DOHH2 (cell line): ENCODE results near the gene TAGLN3.

ENCODE experiments used
- H3F3A ChIP-seq: fragments of 200-600 bp; sonication (generic), shearing (Covaris generic); 2 replicates; pipeline ENCODE4 v1.6.0; 2016; ENCODE audit warnings: antibody characterized with exemption, mild to moderate bottlenecking; ENCODE audit not compliant: control insufficient read depth, insufficient read depth
- H3K27ac ChIP-seq: fragments of 200-600 bp; sonication (generic); 2 replicates; pipeline ENCODE4 v1.5.1; 2014; ENCODE audit warnings: low read depth, mild to moderate bottlenecking, low read length, moderate library complexity
- H3K27me3 ChIP-seq: fragments of 200-600 bp; sonication (generic); 2 replicates; pipeline ENCODE4 v1.6.1; 2014; ENCODE audit warnings: mild to moderate bottlenecking, low read length, mixed read lengths; ENCODE audit not compliant: control insufficient read depth
- H3K36me3 ChIP-seq: fragments of 200-600 bp; sonication (generic); 2 replicates; pipeline ENCODE4 v1.6.1; 2014; ENCODE audit warnings: mild to moderate bottlenecking, low read length, moderate library complexity, mixed read lengths; ENCODE audit not compliant: control insufficient read depth
- H3K4me1 ChIP-seq: fragments of 200-600 bp; sonication (generic); 2 replicates; pipeline ENCODE4 v1.6.1; 2014; ENCODE audit warnings: mild to moderate bottlenecking, low read length, mixed read lengths; ENCODE audit not compliant: control insufficient read depth
- H3K4me2 ChIP-seq: fragments of 200-600 bp; sonication (generic); 2 replicates; pipeline ENCODE4 v1.6.0; 2014; ENCODE audit warnings: mild to moderate bottlenecking, low read length, moderate library complexity
- H3K4me3 ChIP-seq: fragments of 200-600 bp; sonication (generic); 2 replicates; pipeline ENCODE4 v1.5.1; 2014; ENCODE audit warnings: mild to moderate bottlenecking, low read length, mixed read lengths
- H3K79me2 ChIP-seq: fragments of 200-600 bp; sonication (generic); 2 replicates; pipeline ENCODE4 v1.6.1; 2014; ENCODE audit warnings: mild to moderate bottlenecking, low read length, mixed read lengths; ENCODE audit not compliant: control insufficient read depth
- H3K9me2 ChIP-seq: fragments of 200-600 bp; sonication (generic); replicated peaks from 2 replicates; pipeline ENCODE4 v1.6.1; 2014; ENCODE audit warnings: mild to moderate bottlenecking, low read length, mixed read lengths; ENCODE audit not compliant: control insufficient read depth
- H3K9me3 ChIP-seq: fragments of 200-600 bp; sonication (generic); 2 replicates; pipeline ENCODE4 v1.6.1; 2014; ENCODE audit warnings: antibody characterized with exemption, low read length, mixed read lengths; ENCODE audit not compliant: control insufficient read depth, insufficient read depth
- H4K20me1 ChIP-seq: fragments of 200-600 bp; sonication (generic); 2 replicates; pipeline ENCODE4 v1.6.0; 2014; ENCODE audit warnings: low read depth, mild to moderate bottlenecking, antibody characterized with exemption, low read length, moderate library complexity; ENCODE audit not compliant: control insufficient read depth, insufficient read depth
- CTCF ChIP-seq: fragments of 200-600 bp; sonication (generic); IDR thresholded peaks from one replicate; pipeline ENCODE4 v1.5.1; 2014; ENCODE audit warnings: antibody characterized with exemption, mild to moderate bottlenecking, low read depth, low read length; ENCODE audit not compliant: poor library complexity, severe bottlenecking
- EZH2phosphoT487 ChIP-seq: fragments of 200-600 bp; sonication (generic); IDR thresholded peaks from 2 replicates; pipeline ENCODE4 v1.6.1; 2017; ENCODE audit warnings: borderline replicate concordance, mild to moderate bottlenecking, antibody characterized with exemption, low read length, moderate library complexity, mixed read lengths

TAGLN3 gene

GRCh38 chr3:111970376-111970775 is 28.3 kb upstream of the TAGLN3 start:
- H3K27me3 ChIP-seq = peaks cover 37% of the 10 kb centered on the region
- no peaks in the 10 kb centered on the region for H3K9me2 ChIP-seq
- peaks cover 8% of the 10 kb centered on the region for H3K4me1 ChIP-seq
- H3K9me3 ChIP-seq = no peaks in the 10 kb centered on the region
- no peaks in the 10 kb centered on the region for H3K79me2 ChIP-seq
- H3K27ac ChIP-seq = no peak overlapping the region
- no peak overlapping the region for H3K4me2 ChIP-seq
- H3K4me3 ChIP-seq = no peak overlapping the region
- TF ChIP-seq EZH2phosphoT487 = no peak
- no peak for TF ChIP-seq CTCF
- no peaks in the 10 kb centered on the region for H3K36me3 ChIP-seq
- H4K20me1 ChIP-seq = no peaks in the 10 kb centered on the region
- H3F3A ChIP-seq = no peaks in the 10 kb centered on the region

- TF ChIP-seq CTCF (no peak), EZH2phosphoT487 (no peak)
- no peaks in the 10 kb centered on the region for H3K36me3 ChIP-seq
- H3F3A ChIP-seq = no peaks in the 10 kb centered on the region
- no peak overlapping the region for H3K27ac ChIP-seq
- H3K9me2 ChIP-seq = no peaks in the 10 kb centered on the region
- no peak overlapping the region for H3K4me3 ChIP-seq
- H3K9me3 ChIP-seq = no peaks in the 10 kb centered on the region
- peaks cover 8% of the 10 kb centered on the region for H3K4me1 ChIP-seq
- H3K27me3 ChIP-seq = peaks cover 41% of the 10 kb centered on the region
- H3K79me2 ChIP-seq = no peaks in the 10 kb centered on the region
- no peaks in the 10 kb centered on the region for H4K20me1 ChIP-seq
- no peak overlapping the region for H3K4me2 ChIP-seq
These were observed 27.1 kb upstream of the TAGLN3 start for GRCh38 chr3:111971533-111972130.

- H3K9me2 ChIP-seq = no peaks in the 10 kb centered on the region
- no peaks in the 10 kb centered on the region for H3K36me3 ChIP-seq
- H3K4me3 ChIP-seq = no peak overlapping the region
- no peaks in the 10 kb centered on the region for H3F3A ChIP-seq
- no peaks in the 10 kb centered on the region for H3K9me3 ChIP-seq
- H3K79me2 ChIP-seq = no peaks in the 10 kb centered on the region
- peaks cover 42% of the 10 kb centered on the region for H3K27me3 ChIP-seq
- no peak overlapping the region for H3K4me2 ChIP-seq
- no peaks in the 10 kb centered on the region; the same call in 1 of the 2 replicates for H3K4me1 ChIP-seq
- H3K27ac ChIP-seq = no peak overlapping the region
- TF ChIP-seq EZH2phosphoT487 = no peak
- no peak for TF ChIP-seq CTCF
- H4K20me1 ChIP-seq = no peaks in the 10 kb centered on the region
These were observed 25.8 kb upstream of the TAGLN3 start for GRCh38 chr3:111972891-111973290.
